Lung (tissue), 12 donors: Measurements from ENCODE around the gene CHIC2. TPM values are rescaled to one million over a fixed set of nuclear protein-coding genes. Genes with fewer than 3 reads are reported as not detected.

Source experiments
- ATAC-seq: fragments of 200-7000 bp; cut with Tn5 transposase; one replicate; pipeline ENCODE4 v1.9.1; 2020; ENCODE audit warnings: moderate number of reproducible peaks; ENCODE audit not compliant: insufficient read depth, low FRiP score
- DNase-seq, 3 donors: peaks; one replicate each; pipeline ENCODE4 v3.0.0-alpha.2; 2013 to 2017
- H3K27ac ChIP-seq, 2 donors: one replicate each; pipeline ENCODE4 v1.5.1; 2013; ENCODE audit warnings: mild to moderate bottlenecking in 2 of 2, moderate library complexity in 2 of 2, control low read depth in 1 of 2, inconsistent platforms in 1 of 2, low read depth in 1 of 2, low read length in 1 of 2
- H3K27me3 ChIP-seq, 3 donors: one replicate each; pipeline ENCODE4 v1.5.1; 2013; ENCODE audit warnings: low read length in 2 of 3; ENCODE audit not compliant: control insufficient read depth in 3 of 3, insufficient read depth in 3 of 3
- H3K36me3 ChIP-seq, 4 donors: one replicate each; pipeline ENCODE4 v1.5.1; 2013; ENCODE audit warnings: low read length in 4 of 4, mild to moderate bottlenecking in 1 of 4, moderate library complexity in 1 of 4; ENCODE audit not compliant: control insufficient read depth in 4 of 4, insufficient read depth in 4 of 4
- H3K4me1 ChIP-seq, 5 donors: one replicate each; pipeline ENCODE4 v1.5.1; 2013; ENCODE audit warnings: low read length in 5 of 5, mild to moderate bottlenecking in 2 of 5, moderate library complexity in 1 of 5; ENCODE audit not compliant: control insufficient read depth in 5 of 5, insufficient read depth in 5 of 5
- H3K4me3 ChIP-seq: one replicate; pipeline ENCODE4 v1.5.1; 2013; ENCODE audit warnings: mild to moderate bottlenecking, control low read depth, moderate library complexity
- H3K9ac ChIP-seq, 2 donors: one replicate each; pipeline ENCODE4 v1.5.1; 2013; ENCODE audit warnings: low read length in 2 of 2, control low read depth in 1 of 2; ENCODE audit not compliant: insufficient read depth in 1 of 2
- H3K9me3 ChIP-seq, 4 donors: one replicate each; pipeline ENCODE4 v1.5.1; 2013; ENCODE audit warnings: low read length in 3 of 4, mild to moderate bottlenecking in 1 of 4, moderate library complexity in 1 of 4; ENCODE audit not compliant: control insufficient read depth in 4 of 4, insufficient read depth in 3 of 4
- CTCF ChIP-seq: IDR thresholded peaks from 2 replicates; pipeline ENCODE4 v1.5.1; 2012; ENCODE audit warnings: mild to moderate bottlenecking; ENCODE audit errors: control extremely low read depth, extremely low read depth
- WGBS, 2 donors: extraction: QIAGEN DNeasy Blood & Tissue Kit; methylation state at CpG; one replicate each; pipeline ENCODE4 v1.1.7; 2013; 5-methylcytosine and 5-hydroxymethylcytosine counted together
- polyA plus RNA-seq, 2 donors: library from polyadenylated mRNA; stranded (reverse); fragments of 200-250 nt; gene quantifications; one replicate each; pipeline ENCODE4 v1.2.1, GENCODE V29; 2013
- total RNA-seq, 2 donors: library from RNA; depleted of rRNA in 1 of 2; stranded (reverse); fragments of >200 nt in 1 of 2; gene quantifications; one replicate each; pipeline ENCODE4 v1.2.1, GENCODE V29; 2014 to 2021
- donor health status: control.
- donor health status: control.
- donor health status: Bipolar disorder and iron deficiency.
- donor health status: healthy.
- donor health status: DM: yes; HTN: yes; CAD: no.

Gene CHIC2
- total and polyA plus RNA-seq, 4 donors: 12.6 to 52.8 (median 30.5) TPM

- WGBS, 2 donors: 94 to 100% methylated on average over 1 of the region's 1 CpG
- no peak overlapping the region for H3K4me3 ChIP-seq
- no peaks in the 10 kb centered on the region for H3K36me3 ChIP-seq
- peaks cover 0 to 7% (median 1%) of the 10 kb centered on the region in 5 donors for H3K4me1 ChIP-seq
- DNase-seq: no peak
- H3K27me3 ChIP-seq: no peaks in the 10 kb centered on the region
- TF ChIP-seq CTCF: no peak
- H3K27ac ChIP-seq: no peak overlapping the region
- no peaks in the 10 kb centered on the region for H3K9me3 ChIP-seq
- H3K9ac ChIP-seq: no peak overlapping the region
- no peak for ATAC-seq
These were observed 13.4 kb upstream of the CHIC2 start for GRCh38 chr4:54077812-54078211.

- ATAC-seq: no peak
- Histone ChIP-seq H3K4me1 (peaks cover 0 to 7% (median 0%) of the 10 kb centered on the region in 5 donors), H3K4me3 (no peak overlapping the region), H3K9ac (no peak overlapping the region), H3K27me3 (no peaks in the 10 kb centered on the region), H3K9me3 (no peaks in the 10 kb centered on the region), H3K27ac (no peak overlapping the region), H3K36me3 (no peaks in the 10 kb centered on the region)
- no peak for DNase-seq
- TF ChIP-seq CTCF: no peak
These were observed 12.3 kb upstream of the CHIC2 start for GRCh38 chr4:54076673-54077072.

GRCh38 chr4:54074381-54074780, 10.0 kb upstream of the CHIC2 start:
- H3K27ac ChIP-seq: no peak overlapping the region

More at GRCh38 chr4:54074381-54074780, 10.0 kb upstream of the CHIC2 start:
- no peaks in the 10 kb centered on the region for H3K9me3 ChIP-seq
- H3K9ac ChIP-seq: no peak overlapping the region
- DNase-seq (no peak), ATAC-seq (no peak)
- TF ChIP-seq CTCF: no peak
- H3K4me3 ChIP-seq: no peak overlapping the region
- no peaks in the 10 kb centered on the region for H3K36me3 ChIP-seq
- no peaks in the 10 kb centered on the region for H3K27me3 ChIP-seq
- peaks cover 0 to 7% (median 0%) of the 10 kb centered on the region in 5 donors for H3K4me1 ChIP-seq
